GM19193 (cell line): Measurements from ENCODE around the gene ZCCHC4.

Experiments used
- POLR2A ChIP-seq: IDR thresholded peaks from 4 replicates; pipeline ENCODE4 v1.6.1; 2011; ENCODE audit not compliant: insufficient read depth, insufficient read length; ENCODE audit errors: extremely low read depth

Gene ZCCHC4

DNA sequence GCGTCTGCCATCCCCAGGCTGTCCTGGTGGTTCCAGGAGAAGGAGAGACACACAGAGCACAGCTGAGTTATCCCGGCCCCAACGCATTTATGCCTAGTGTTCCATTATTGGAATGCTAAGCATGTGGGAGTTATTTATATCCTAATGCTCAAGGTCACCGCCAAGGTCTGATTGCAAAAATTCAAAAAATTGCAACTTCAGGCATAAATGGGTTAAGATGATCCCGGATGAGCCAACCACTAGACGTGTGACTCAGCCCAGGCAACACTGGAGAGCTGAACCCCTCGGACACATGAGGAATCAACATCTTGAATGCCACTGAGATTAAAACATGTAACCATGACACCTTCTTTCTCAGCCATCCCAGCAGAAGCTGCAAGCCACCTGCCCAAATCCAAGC lies 3.8 kb upstream of the ZCCHC4 start:
- no peak for TF ChIP-seq POLR2A

DNA sequence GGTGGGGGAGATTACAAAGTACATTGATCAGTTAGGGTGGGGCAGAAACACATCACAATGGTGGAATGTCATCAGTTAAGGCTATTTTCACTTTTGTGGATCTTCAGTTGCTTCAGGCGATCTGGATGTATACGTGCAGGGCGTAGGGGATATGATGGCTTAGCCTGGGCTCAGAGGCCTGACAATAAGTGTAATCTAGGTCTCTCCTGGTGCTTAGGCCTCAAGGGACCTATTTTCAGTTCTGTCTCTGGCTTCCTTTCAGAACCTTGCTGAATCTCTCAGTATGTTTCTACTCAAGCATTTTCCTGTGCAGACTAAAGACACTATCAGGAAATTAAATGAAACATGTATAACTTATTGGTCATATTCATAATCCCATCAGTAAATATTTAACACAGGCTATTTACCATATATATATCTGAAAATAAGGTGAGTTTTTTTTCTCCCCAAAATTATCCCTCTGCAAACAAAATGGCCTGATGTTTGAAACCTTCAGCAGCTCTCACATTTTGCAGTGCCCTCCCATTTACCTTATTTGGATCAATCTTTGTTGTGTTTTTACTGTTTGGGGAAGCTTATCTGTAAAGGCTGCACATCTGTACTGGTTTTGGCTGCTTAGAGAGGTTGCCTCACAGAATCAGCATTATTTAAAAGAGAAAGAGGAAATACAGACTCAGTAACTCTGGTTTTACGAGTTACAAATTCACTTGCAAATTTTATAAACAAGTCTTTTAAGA lies 2.3 kb upstream of the ZCCHC4 start:
- no peak for TF ChIP-seq POLR2A

DNA sequence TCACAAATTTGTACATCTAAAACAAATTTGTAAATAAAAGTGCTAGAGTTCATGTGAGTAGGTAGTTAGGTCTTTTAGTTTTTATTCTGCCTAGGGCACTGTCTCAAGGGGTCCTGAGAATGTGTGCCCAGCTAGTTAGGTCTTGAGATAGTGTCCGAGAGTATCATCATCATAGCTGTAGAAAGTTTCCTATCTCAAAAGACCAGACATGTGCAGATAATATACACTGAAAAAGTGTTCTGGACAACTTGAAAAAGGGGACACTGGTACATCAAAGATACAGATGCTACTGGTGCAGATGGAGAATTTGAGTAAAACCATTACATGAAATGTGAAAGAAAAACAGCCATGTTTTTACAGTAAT lies 1.8 kb upstream of the ZCCHC4 start:
- no peak for TF ChIP-seq POLR2A

DNA sequence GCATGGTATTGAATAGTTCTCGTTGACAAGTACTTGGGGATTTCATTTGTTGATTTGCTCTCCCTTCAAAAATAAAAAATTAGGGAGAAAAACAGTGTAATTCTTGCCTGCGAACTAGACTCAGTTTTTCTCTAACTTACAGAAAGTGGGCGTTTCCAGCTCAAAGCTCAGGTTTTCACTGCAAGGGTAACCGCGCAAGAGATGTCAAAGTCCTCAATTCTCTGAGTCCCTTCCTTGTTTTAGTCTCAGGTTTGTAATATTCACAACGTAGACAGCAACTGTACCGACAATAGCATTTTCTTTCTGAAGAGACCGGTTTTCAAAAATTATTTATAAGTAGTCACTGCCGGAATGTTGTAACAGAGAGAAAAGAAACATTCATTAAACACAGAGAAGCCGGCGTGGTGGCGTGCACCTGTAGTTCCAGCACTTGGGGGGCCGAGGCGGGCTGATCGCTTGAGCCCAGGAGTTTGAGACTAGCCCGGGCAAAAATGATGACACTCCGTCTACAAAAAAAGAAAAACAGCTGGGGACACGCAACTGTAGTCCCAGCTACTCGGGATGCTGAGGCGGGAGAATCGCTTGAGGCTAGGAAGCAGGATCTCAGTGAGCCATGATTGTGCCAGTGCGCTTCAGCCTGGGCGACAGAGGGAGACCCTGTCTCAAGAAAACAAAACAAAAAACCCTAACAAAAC lies 774 bp downstream of the ZCCHC4 start:
- no peak for TF ChIP-seq POLR2A

DNA sequence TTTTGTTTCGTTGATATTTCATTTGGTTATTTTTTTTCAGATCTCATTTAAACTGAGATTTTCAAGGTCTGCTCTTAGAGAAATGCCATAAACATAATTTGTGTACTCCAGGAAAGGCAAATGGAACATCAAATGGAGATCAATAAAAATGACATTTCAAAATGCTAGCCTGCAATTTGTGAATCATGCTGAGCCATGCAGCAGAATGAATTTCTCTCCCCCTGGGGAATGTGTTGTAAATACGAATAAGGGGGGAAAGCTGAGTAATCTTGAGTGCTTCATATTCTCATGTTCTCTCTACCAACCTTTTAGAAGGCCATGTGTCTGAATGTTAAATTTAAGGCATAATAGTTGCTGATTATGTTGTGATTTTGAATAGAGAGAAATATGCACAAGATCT lies 7.8 kb downstream of the ZCCHC4 start:
- TF ChIP-seq POLR2A: no peak

DNA sequence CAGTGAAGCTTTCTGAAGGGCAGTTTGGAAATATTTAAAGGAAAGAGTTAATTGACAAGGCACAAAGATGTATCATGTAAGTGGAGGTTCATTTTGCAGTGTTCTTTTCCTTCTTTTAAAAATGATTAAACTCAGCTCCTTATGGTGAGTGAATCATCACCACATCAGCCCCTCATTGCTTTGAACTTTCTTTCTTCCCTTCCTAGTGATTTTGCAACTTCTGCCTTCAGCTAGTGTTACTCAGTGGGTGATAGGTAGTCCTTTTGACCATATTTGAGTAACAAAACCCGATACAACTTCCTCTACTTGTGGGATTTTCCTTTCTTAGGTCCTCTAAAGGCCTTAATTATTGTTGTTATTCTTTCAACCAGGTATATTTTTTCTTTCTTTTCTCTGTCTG lies 8.2 kb downstream of the ZCCHC4 start:
- no peak for TF ChIP-seq POLR2A

DNA sequence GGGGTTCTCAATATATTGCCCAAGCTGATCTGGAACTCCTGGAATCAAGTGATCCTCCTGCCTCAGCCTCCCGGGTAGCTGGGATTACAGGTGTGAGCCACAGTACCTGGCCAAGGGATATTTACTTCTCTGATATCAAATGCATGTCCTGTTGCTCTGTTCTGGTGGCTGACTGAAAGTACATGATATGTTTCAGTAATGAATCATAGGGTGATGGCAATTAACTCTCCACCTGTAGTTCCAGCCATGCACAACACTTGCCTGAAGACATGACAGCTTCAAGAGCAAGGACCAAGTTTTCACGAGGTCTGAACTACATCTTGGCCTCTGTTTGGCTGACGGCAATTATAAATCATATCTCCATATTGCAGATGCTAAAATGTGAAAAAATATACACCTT lies 9.1 kb downstream of the ZCCHC4 start:
- no peak for TF ChIP-seq POLR2A

DNA sequence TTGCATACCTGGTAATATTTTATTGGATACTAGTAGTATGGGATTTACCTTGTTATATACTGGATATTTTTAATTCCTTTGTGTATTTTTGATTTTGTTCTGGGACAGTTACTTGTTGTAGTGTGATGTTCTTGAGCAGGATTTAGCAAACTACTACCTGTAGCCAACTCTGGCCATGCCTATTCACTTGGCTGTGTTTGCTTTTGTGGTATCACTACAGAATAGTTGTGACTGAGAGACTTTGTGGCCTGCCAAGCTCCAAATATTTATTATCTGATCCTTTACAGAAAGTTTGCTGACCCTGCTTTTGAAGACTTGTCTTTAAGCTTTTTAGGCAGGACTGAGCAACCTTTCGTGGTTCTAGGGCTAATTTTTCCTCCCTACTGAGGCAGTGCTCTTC lies 17.8 kb downstream of the ZCCHC4 start:
- TF ChIP-seq POLR2A: no peak

DNA sequence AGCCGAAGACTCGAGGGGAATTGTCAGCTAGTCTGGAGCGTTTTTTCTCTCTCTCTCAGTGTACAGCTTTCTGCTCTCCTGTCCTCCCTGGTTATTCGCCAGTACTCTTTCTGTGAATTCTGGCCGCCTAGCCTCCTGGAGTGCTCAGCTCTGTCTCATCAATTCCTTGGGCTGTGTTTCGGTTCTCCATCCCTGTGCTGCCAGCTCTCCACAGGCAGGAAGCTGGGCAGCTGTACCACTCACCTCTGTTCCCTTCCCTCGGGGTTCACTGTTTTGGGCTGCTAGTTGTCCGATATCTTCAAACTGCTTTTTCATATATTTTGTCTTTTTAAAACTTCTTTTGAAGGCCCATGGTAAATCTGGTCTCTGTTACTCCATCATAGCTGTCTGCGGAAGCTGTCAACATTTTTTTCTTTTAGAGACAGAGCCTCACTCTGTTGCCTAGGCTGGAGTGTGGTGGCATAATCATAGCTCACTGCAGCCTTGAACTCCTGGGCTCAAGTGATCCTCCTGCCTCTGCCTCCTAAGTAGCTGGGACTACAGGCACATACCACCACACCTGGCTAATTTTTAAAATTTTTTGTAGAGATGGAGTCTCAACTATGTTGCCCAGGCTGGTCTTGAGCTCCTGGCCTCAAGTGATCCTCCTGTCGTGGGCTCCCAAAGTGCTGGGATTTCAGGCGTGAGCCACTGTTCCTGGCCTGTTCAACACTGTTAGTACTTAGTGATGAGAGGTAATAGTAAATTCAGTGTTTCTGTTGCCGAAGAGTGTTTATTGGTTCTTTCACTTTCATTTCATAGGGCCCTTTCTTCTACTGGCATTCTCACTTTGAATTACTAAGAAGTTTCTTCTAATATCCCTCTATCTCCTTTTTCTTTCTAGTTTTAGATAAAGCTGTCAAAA lies 18.6 kb downstream of the ZCCHC4 start:
- no peak for TF ChIP-seq POLR2A

DNA sequence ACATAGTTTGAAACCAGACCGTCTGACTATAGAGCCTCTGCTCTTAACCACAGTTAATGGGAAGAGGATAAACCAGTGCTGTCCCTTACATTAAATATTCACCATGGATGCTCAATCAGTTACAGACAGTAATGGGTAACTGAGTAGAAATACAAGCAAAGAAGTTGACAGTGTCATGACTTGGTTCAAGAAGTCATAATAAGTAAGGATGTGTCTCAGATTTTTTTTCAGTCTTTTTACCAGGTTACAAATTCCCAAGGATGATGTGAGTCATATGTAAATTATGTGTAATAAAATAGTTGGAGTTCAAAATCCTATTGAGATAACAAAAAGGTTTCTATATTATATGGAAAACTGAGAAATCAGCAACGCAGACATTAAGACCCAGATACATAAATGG lies 31.1 kb downstream of the ZCCHC4 start:
- no peak for TF ChIP-seq POLR2A

DNA sequence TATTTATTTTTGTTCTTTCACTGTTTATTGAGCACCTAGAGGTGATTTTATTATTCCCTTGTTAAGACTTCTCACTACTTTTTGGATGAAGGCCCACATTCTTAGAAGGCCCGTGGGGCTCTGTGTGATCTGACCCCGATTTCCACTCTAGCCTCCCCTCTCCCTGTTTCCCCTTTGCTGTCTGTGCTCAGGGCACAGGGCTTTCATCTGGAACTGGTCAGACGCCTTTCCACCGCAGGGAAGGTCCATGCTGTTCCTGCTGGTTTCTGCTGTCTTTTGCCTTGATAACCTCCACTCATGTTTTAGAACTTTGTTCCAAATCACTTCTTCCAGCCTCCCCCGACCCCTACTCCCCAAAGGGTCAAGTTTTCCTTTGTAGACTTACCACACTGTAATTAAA lies 33.2 kb downstream of the ZCCHC4 start:
- TF ChIP-seq POLR2A: no peak

DNA sequence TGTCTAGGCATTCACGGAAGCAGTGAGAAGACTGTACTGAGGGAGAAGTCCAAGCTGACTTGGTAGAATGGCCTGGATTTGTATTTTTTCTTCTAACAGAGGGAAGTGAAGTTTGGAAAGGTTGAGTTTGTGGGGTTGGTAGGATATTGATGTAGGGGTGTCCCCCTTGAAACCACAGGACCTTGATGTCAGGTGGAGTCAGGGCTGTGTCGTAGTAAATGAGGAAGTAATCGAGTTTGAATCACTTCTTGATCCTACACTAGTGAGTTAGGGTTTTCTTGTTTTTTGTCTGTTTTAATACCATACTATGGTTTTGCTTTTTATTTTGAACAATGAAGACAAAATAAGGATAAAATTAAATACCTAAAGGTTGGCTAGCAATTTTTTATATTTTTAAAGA lies 34.3 kb downstream of the ZCCHC4 start:
- TF ChIP-seq POLR2A: no peak

DNA sequence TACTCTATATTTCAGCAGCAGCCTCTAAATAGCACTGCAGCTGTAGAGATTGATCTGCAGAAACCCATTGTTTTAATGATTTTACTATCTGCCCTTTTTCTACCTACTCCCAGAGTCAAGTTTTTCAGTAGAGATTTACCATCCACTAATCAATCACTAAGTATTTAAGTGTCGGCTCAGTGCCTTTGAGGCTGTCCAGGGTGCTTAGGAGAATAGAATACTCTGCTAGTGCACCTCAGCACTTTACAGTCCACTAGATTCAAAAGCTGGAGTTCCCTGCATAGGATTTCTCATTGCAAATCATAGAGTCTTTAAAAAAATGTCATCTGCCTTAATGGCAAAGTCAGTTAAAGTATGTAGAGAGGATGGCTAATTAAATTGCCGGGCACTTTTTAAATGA lies 34.9 kb downstream of the ZCCHC4 start:
- no peak for TF ChIP-seq POLR2A

DNA sequence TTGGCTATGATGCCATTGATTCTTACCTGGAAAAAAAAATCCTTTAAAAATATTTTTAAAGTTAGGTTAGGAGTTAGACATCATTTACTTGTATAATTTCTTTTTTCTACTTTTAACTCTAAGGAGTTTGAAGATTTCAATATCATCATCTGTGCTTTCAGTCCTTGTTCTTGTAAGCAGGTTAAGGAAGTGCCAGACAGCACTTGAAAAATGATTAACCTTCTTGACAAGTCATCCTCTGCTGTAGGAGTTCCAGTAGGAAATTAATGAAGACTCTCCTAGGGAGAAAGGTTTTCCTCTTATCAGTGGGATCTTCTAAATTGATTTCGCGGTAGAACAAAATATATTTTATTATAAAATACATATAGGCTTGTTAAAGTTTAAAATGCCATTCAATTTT lies 35.4 kb downstream of the ZCCHC4 start:
- no peak for TF ChIP-seq POLR2A

DNA sequence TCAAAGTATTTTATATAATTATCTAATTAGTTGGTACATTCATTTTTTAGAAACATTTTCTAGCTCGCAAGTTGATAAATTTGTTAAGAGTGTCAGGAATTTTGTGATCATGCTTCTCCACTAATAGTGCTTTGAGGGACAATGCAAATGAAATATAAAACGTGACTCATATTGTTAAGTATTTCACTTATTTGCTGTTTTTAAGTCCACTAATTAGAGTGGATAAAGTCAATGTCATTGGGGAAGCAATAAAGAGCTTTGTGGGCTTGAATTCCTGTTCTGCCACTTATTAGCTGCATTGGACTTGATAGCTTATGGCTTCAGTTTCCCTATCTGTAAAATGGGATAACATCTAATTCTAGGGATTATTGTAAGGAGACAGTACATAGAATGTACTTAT lies 38.0 kb downstream of the ZCCHC4 start:
- no peak for TF ChIP-seq POLR2A
